GM18505 (cell line): ENCODE data around the gene PPL.

Experiments used
- ATAC-seq: cut with Tn5 transposase; IDR thresholded peaks from one replicate; pipeline ENCODE4 v1.9.1; 2021; ENCODE audit not compliant: unreplicated experiment
- POLR2A ChIP-seq: IDR thresholded peaks from 4 replicates; pipeline ENCODE4 v1.6.1; 2011; ENCODE audit warnings: borderline replicate concordance; ENCODE audit not compliant: insufficient read depth, insufficient read length; ENCODE audit errors: extremely low read depth

The PPL gene

DNA sequence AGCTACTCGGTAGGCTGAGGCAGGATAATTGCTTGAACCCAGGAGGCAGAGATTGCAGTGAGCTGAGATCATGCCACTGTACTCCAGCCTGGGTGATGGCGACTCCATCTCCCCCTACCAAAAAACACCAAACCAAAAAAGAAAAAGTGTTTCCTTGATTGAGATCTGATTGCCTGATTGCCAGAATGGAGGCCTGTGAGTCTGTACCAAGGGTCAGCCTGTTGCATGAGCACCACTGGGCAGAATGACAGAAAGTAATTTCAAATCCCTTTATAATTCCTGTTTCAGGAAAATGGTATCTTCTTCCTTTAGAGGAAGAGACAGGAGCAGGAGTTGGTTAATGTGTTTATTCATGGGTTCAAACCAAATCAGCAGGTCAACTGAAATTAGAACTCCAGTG lies 81.1 kb downstream of the PPL start:
- no peak for ATAC-seq
- TF ChIP-seq POLR2A = no peak

DNA sequence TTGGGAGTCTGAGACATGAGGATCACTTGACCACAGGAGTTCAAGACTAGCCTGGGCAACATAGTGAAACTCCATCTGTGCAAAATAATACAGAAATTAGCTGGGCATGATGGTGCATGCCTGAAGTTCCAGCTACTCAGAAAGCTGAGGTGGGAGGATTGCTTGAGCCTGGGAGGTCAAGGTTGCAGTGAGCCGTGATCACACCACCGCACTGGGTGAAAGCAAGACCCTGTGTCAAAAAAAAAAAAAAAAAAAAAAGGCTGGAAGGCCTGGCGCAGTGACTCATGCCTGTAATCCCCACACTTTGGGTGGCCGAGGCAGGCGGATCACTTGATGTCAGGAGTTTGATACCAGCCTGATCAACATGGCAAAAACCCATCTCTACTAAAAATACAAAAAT lies 81.6 kb downstream of the PPL start:
- no peak for ATAC-seq
- no peak for TF ChIP-seq POLR2A

DNA sequence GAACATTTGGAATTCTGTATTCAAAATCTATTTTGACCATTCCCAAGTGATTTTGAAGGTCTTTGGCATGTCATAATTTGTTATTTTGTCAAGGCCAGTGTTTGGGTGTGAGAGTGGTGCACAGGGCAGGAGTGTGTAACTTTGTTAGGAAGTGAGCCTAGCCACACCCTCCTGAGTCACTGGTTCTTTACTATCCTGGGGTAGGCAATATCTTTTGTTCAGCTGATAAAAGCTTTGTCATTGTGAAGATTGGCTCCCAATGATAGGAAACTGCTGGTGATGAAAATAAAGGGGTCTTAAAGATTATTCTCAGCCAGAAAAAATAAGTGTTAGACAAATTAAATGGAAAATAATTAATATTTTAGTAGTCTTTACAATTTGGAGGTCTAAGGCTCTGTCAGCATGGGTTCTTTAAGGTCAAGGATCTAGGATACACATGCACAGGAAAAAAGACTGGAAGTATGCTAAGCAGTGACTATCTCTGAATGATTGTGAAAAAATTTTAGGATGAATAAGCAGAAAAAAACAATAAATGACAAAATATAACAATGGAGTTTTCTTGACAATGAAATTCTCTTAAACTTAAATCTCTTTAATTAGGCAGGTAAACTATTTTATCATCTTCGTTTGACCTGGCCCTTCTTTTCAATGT lies 84.6 kb downstream of the PPL start:
- no peak for TF ChIP-seq POLR2A
- no peak for ATAC-seq

DNA sequence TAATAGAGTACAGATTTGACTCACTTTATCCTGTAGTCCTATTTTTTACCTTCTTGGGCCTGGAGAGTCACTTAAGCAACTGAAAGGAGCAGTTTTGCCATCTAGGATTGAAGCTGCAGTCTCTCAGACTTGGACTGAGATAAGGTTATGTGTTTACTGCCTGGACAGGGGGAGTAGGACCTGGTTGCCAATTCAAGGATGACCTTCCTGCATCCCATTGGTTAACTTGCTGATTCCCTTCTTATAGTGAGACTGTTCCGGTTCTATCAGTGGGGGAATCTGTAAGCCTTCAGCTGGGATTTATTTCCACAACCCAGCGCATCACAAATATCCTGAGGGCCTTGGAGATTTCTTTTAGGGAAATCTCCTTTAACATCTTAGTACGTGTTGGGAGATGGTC lies 86.7 kb downstream of the PPL start:
- ATAC-seq = no peak
- TF ChIP-seq POLR2A = no peak

DNA sequence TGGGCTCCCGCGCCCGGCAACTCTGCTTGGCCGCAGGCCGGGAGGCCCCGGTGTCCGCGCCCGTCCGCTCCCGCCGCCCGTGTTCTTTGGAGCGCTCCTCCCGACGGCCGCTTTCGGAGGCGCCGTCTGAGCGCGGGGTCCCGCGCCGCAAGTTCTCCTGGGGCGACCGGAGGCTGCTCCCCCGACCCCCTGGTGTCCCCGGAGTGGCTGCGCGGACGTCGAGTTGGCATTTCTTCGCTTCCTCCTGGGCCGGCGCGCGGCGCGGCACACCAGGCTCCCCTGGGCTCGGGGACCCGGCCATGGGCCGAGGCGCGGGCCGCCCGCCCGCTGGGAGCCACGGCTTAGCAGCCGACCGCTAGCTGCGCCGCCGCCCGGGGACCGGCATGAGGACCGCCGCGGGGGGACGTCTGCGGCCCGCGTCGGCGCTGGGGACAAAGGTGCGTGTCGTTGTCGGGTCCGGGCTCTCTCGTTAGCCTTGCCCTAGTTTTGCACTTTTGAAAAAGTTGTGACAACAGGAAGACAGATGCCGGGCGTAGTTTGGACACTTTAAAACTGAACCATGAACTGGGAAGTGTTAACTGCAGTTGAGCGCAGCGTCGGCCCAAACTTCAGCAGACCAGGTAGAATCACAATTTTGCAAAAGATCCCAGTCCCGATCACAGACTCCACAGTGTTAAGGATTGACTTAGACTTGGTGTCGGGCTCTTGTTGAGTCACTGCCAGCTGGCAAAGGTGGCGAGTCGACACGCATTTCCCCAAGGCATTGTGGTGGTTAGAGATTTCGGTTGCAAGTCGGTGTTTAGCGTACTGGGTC lies 89.0 kb downstream of the PPL start:
- TF ChIP-seq POLR2A = no peak
- peak; percentile 25 for ATAC-seq

DNA sequence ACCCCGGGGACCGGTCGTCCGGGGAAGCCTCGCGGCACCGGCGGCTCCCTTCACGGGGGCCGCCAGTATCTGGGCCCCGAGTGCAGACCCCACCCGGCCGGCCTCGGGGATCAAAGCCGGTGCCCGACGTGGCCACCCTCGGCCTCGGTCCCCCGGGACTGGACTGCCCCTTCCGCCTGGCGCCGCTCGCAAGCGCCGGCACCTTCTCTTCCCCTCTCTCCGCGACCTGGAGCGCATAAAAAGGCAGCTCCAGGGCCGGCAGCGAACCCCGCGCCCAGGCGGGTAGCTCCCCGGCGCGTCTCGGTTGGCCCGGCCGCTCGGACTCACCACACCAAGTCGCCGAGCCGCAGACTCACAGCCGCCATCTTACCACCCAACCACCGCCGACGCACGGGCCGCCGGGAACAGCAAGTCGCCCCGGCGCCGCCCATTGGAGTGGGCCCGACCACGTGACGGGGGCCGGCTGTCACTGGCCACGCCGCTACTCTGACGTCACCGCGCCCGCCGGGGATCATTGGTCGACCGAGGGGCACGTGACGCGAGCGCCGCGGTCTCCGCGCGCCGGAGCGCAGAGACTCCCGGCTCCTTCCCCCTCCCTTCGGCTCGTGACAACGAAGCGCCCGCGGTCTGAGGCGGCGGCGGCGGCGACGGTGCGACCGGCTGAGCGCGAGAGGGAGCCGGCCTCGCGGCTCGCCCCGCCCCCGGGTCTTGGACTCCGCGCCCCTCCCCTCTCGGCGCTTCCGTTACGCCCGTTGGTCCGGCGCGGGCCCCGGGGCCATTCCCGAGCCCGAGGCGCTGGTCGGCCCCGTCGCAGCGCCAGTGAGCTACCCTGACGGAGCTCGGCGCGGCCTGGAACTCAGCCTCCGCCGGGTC lies 89.8 kb downstream of the PPL start, which contains the start of the genes GLYR1 and UBN1:
TSS of gene GLYR1 (minus strand) at position 388 of the 873 bp plus-strand sequence. CDS start at position 365, 23 bp downstream.
TSS of gene UBN1 (plus strand) at position 581 of the 873 bp plus-strand sequence. CDS start 5,437 bp downstream, outside the sequence.
- peak; percentile 92 for ATAC-seq
- peak; percentile 89 for TF ChIP-seq POLR2A

DNA sequence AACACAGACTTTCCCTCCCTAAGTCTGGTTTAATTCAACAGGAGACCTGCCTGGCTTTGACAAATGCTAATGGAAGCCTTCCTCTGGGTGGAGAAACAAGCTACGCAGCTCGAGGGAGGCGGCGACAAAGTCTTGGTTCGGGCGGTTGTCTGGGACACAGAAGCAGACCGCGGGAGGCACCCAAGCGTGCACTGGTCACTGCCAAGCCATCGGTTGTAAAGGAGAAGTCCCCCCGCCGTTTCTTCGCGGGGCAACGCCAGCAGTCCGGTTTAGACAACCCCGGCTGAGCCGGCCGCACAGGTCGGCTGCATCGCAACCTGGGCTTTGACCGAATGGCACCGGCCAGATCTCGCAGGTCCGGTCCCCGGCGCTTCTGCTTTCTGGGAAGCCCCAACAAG lies 90.4 kb downstream of the PPL start:
- no peak for TF ChIP-seq POLR2A
- peak; percentile 7 for ATAC-seq

DNA sequence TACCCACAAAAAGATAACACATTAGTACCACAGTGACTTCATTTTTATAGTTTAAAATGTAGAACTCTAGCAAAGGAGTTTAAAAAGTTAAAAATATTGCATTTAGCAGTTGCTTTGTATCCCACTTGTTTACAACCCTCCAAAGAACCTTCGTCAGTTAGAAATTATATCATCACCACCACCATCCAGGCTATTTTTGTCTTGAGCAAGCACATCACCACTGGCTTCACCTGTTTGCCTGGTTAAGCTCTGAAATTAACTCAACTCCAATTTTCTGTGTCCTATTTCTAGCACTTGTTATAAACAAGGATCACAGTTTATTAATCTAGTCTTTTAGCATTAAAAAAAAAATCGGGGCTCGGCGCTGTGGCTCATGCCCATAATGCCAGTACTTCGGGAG lies 96.0 kb downstream of the PPL start:
- TF ChIP-seq POLR2A = no peak
- no peak for ATAC-seq

DNA sequence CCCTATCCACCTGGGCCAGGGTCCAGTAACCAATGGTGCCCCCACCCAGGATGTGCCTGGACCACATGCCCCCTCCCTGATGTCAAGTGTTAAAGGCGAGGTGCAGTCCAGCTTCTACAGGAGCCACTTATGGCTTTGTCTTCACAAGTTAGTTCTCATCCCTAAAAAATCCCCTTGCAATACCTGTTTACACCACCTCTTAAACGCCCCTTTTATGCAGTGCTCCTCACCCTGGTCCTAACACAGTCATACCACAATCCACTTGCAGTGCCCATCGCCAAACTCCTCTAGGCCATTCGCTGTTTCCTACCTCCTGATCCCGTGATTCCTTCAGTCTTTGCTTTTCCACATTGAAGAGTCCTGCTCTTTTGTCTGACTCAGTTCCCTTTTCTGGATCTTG lies 97.0 kb downstream of the PPL start:
- no peak for TF ChIP-seq POLR2A
- no peak for ATAC-seq

DNA sequence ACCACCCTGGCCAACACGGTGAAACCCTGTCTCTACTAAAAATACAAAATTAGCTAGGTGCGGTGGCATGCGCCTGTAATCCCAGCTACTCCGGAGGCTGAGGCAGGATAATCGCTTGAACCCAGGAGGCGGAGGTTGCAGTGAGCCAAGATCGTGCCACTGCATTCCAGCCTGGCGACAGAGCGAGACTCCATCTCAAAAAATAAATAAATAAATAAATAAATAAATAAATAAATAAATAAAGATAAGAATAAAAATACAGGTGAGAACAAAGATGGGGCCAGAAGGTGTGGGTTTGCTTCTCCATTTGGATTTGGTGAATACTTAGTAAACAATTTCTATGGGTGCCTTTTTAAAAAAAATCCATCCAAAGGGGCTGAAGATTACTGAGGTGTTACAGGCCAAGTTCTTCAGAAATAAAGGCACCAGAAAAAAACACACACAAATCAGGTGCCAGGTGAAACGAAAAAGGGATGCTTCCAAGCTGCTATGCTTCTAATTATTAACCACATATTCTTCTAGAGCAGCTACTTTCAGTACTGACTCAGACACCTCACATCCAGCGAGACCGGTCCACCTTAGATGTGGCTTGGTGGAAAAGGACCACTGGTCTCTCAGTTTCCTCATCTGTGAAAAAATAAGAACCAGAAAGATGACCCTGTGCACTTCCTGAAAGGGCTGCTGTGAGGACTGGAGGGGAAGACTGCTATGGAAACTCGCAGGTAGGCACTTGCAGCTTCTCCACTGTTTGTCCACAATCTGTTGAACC lies 99.0 kb downstream of the PPL start:
- no peak for ATAC-seq
- TF ChIP-seq POLR2A = no peak

DNA sequence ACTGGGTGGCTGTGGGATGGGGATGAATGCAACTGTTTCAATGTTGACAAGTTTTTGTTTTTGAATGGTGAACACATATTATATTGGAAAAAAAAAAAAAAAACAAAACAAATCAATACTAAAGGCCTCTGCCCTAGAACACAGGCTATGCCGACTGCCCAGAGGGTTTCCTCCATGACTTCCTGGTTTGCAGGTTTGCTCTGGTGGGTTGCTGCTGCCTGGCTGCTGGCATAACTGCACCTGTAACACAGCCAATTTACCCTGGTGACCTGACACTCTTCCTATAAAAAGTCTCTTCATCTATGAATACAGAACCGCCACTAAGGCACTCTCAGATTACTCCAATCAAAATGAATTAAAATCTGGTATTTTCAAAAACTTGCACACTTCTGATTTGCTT lies 100.2 kb downstream of the PPL start:
- no peak for TF ChIP-seq POLR2A
- ATAC-seq = no peak

DNA sequence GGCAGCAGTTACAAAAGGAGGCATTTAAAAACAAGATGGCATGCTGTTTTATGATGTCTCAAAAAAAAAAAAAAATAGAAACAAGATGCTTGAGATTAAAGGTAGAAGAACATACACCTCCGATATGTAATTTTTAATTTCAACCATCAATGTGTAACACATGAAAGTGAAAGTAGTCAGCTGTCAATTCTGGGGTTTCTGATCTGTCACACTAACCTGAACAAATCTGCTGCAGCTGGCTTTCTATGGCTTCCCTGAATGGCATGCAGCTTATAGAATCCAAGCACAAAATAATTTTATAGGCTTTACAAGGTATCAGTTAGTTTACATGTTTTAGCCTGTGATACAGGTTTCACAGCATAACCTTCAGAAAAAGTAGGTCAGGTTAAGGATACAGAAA lies 103.4 kb downstream of the PPL start:
- no peak for ATAC-seq
- TF ChIP-seq POLR2A = no peak
